GM23248 (cell line): ENCODE data around the gene DPPA4. TPM values are rescaled to one million over a fixed set of nuclear protein-coding genes. Genes with fewer than 3 reads are reported as not detected.

Source experiments
- DNase-seq: peaks from one replicate; pipeline ENCODE4 v3.0.0-alpha.2; 2015
- H2AFZ ChIP-seq: fragments of 200-600 bp; sonication (generic); 2 replicates; pipeline ENCODE4 v1.6.1; 2016; ENCODE audit warnings: antibody characterized with exemption
- H3F3A ChIP-seq: fragments of 200-600 bp; sonication (generic); 2 replicates; pipeline ENCODE4 v1.6.1; 2016; ENCODE audit warnings: mild to moderate bottlenecking, antibody characterized with exemption, mixed run types; ENCODE audit not compliant: insufficient read depth
- H3K27ac ChIP-seq: fragments of 200-600 bp; sonication (generic); 2 replicates; pipeline ENCODE4 v1.5.1; 2016; ENCODE audit warnings: mild to moderate bottlenecking
- H3K27me3 ChIP-seq: fragments of 200-600 bp; sonication (generic); replicated peaks from 2 replicates; pipeline ENCODE4 v1.6.1; 2016; ENCODE audit warnings: mild to moderate bottlenecking; ENCODE audit not compliant: insufficient read depth
- H3K36me3 ChIP-seq: fragments of 200-600 bp; sonication (generic); 2 replicates; pipeline ENCODE4 v1.6.1; 2016; ENCODE audit warnings: low read depth, mild to moderate bottlenecking
- H3K4me1 ChIP-seq: fragments of 200-600 bp; sonication (generic); 2 replicates; pipeline ENCODE4 v1.6.1; 2016; ENCODE audit warnings: mild to moderate bottlenecking; ENCODE audit not compliant: insufficient read depth
- H3K4me2 ChIP-seq: fragments of 200-600 bp; sonication (generic); one replicate; pipeline ENCODE4 v1.6.1; 2016; ENCODE audit warnings: mild to moderate bottlenecking; ENCODE audit not compliant: unreplicated experiment
- H3K4me3 ChIP-seq: fragments of 200-600 bp; sonication (generic); 2 replicates; pipeline ENCODE4 v1.5.1; 2016; ENCODE audit warnings: mild to moderate bottlenecking
- H3K79me2 ChIP-seq: fragments of 200-600 bp; sonication (generic); 2 replicates; pipeline ENCODE4 v1.6.1; 2016; ENCODE audit warnings: mild to moderate bottlenecking; ENCODE audit not compliant: insufficient read depth
- H3K9ac ChIP-seq: fragments of 200-600 bp; sonication (generic); 2 replicates; pipeline ENCODE4 v1.6.1; 2016; ENCODE audit warnings: mild to moderate bottlenecking
- H3K9me2 ChIP-seq: fragments of 200-600 bp; sonication (generic); 2 replicates; pipeline ENCODE4 v1.6.1; 2016; ENCODE audit warnings: mixed run types, mild to moderate bottlenecking, moderate library complexity; ENCODE audit not compliant: insufficient read depth
- H3K9me3 ChIP-seq: fragments of 200-600 bp; sonication (generic); one replicate; pipeline ENCODE4 v1.6.1; 2017; ENCODE audit warnings: low read depth
- H4K20me1 ChIP-seq: fragments of 200-600 bp; sonication (generic); 2 replicates; pipeline ENCODE4 v1.6.0; 2016; ENCODE audit not compliant: insufficient read depth
- EZH2 ChIP-seq: fragments of 200-600 bp; sonication (generic); IDR thresholded peaks from 2 replicates; pipeline ENCODE4 v1.6.1; 2018; ENCODE audit warnings: antibody characterized with exemption, mild to moderate bottlenecking; ENCODE audit not compliant: insufficient read depth, poor library complexity, severe bottlenecking
- EZH2phosphoT487 ChIP-seq: fragments of 200-600 bp; sonication (generic); IDR thresholded peaks from 2 replicates; pipeline ENCODE4 v1.6.1; 2018; ENCODE audit warnings: antibody characterized with exemption, moderate library complexity, mild to moderate bottlenecking, low read depth; ENCODE audit not compliant: insufficient read depth
- WGBS, 2 experiments: methylation state at CpG; one replicate each; pipeline ENCODE4 v1.1.6; 2015 to 2017; ENCODE audit warnings: low lambda C conversion rate in 2 of 2, low coverage in 1 of 2; ENCODE audit errors: missing lambda C conversion rate in 2 of 2; 5-methylcytosine and 5-hydroxymethylcytosine counted together
- in situ Hi-C: fragments of 300-500 bp; cut with MboI; formaldehyde crosslinking; loops from 2 replicates; pipeline ENCODE4 v1.15.0; 2020
- polyA plus RNA-seq: library from polyadenylated mRNA; unstranded; fragments of >200 nt; fragmentation: Nextera tagmentation; extraction: Ambion mirVana; gene quantifications from 2 replicates; pipeline ENCODE4 v1.2.1, GENCODE V29; 2016
- total RNA-seq: library from RNA; depleted of rRNA; stranded (reverse); fragments of >200 nt; shearing (Covaris generic); gene quantifications from 2 replicates; pipeline ENCODE4 v1.2.3, GENCODE V29; 2014; rRNA removed

DPPA4 gene
- total RNA-seq (not detected in 2 replicates), polyA plus RNA-seq (0.06 and 0.15 TPM in 2 replicates)

GRCh38 chr3:109337393-109337792 is at the start of gene DPPA4:
DPPA4 (minus strand) TSS chr3:109337546; CDS start chr3:109337517, 29 bp downstream.
- no peaks in the 10 kb centered on the region; the same call in 1 of the 2 replicates for H3K27me3 ChIP-seq
- H3K27ac ChIP-seq = no peak within 1 kb of the TSS
- H3K9ac ChIP-seq = peak within 1 kb of the TSS; percentile 41; the same call in 1 of the 2 replicates
- H3K9me2 ChIP-seq = no peaks in the 10 kb centered on the region
- WGBS, 2 experiments = 29 to 38% methylated on average over 5 of the region's 5 CpGs
- no peaks in the 10 kb centered on the region for H4K20me1 ChIP-seq
- DNase-seq = no peak
- in situ Hi-C loops = no loop called here
- no peak for TF ChIP-seq EZH2
- TF ChIP-seq EZH2phosphoT487 = no peak
- H3K79me2 ChIP-seq = no peaks in the 10 kb centered on the region
- H3K4me2 ChIP-seq = peak within 1 kb of the TSS; percentile 90
- no peaks in the 10 kb centered on the region for H3K36me3 ChIP-seq
- no peaks in the 10 kb centered on the region for H3F3A ChIP-seq
- H3K4me3 ChIP-seq = peak within 1 kb of the TSS; percentile 74
- no peaks in the 10 kb centered on the region for H3K9me3 ChIP-seq
- H2AFZ ChIP-seq = peak within 1 kb of the TSS; percentile 95
- H3K4me1 ChIP-seq = no peaks in the 10 kb centered on the region

- H2AFZ ChIP-seq = no peak overlapping the region
- H3K9ac ChIP-seq = no peak overlapping the region
- H3K9me3 ChIP-seq = no peaks in the 10 kb centered on the region
- no peaks in the 10 kb centered on the region for H3K79me2 ChIP-seq
- no peaks in the 10 kb centered on the region for H3K4me1 ChIP-seq
- DNase-seq = no peak
- no peaks in the 10 kb centered on the region for H3F3A ChIP-seq
- H3K36me3 ChIP-seq = no peaks in the 10 kb centered on the region
- H3K9me2 ChIP-seq = no peaks in the 10 kb centered on the region
- no peak overlapping the region for H3K4me3 ChIP-seq
- no peaks in the 10 kb centered on the region for H3K27me3 ChIP-seq
- in situ Hi-C loops = no loop called here
- no peak overlapping the region for H3K27ac ChIP-seq
- 27 to 28% methylated on average over 7 of the region's 7 CpGs for WGBS, 2 experiments
- TF ChIP-seq EZH2 = no peak
- no peak for TF ChIP-seq EZH2phosphoT487
- no peaks in the 10 kb centered on the region for H4K20me1 ChIP-seq
- H3K4me2 ChIP-seq = no peak overlapping the region
These were observed 48.3 kb upstream of the DPPA4 start for GRCh38 chr3:109385442-109386318.

- Histone ChIP-seq H4K20me1 (no peaks in the 10 kb centered on the region), H3K9ac (no peak overlapping the region), H3K36me3 (no peaks in the 10 kb centered on the region), H3K4me2 (no peak overlapping the region), H3K79me2 (no peaks in the 10 kb centered on the region), H3K9me3 (no peaks in the 10 kb centered on the region), H3K4me3 (no peak overlapping the region), H3K9me2 (no peaks in the 10 kb centered on the region), H3K27me3 (no peaks in the 10 kb centered on the region), H3K4me1 (no peaks in the 10 kb centered on the region), H2AFZ (no peak overlapping the region), H3F3A (no peaks in the 10 kb centered on the region), H3K27ac (no peak overlapping the region)
- in situ Hi-C loops = no loop called here
- TF ChIP-seq EZH2phosphoT487 = no peak
- no peak for TF ChIP-seq EZH2
- WGBS, 2 experiments = 40 to 54% methylated on average over 1 of the region's 1 CpG
- no peak for DNase-seq
These were observed 46.8 kb upstream of the DPPA4 start for GRCh38 chr3:109384164-109384563.

GRCh38 chr3:109382588-109382987 is 45.2 kb upstream of the DPPA4 start:
- in situ Hi-C loops = no loop called here
- no peak overlapping the region for H3K4me3 ChIP-seq
- H3K27me3 ChIP-seq = no peaks in the 10 kb centered on the region
- H4K20me1 ChIP-seq = no peaks in the 10 kb centered on the region
- no peaks in the 10 kb centered on the region for H3K9me3 ChIP-seq
- H3K4me2 ChIP-seq = no peak overlapping the region
- H3K79me2 ChIP-seq = no peaks in the 10 kb centered on the region
- H2AFZ ChIP-seq = no peak overlapping the region
- H3K9me2 ChIP-seq = no peaks in the 10 kb centered on the region
- no peaks in the 10 kb centered on the region for H3K4me1 ChIP-seq
- no peaks in the 10 kb centered on the region for H3F3A ChIP-seq
- no peak overlapping the region for H3K9ac ChIP-seq
- 12 to 14% methylated on average over 7 of the region's 7 CpGs for WGBS, 2 experiments
- H3K27ac ChIP-seq = no peak overlapping the region
- TF ChIP-seq EZH2phosphoT487 (no peak), EZH2 (no peak)
- H3K36me3 ChIP-seq = no peaks in the 10 kb centered on the region
- DNase-seq = no peak
